Fibroblast of lung (primary cell): Measurements from ENCODE around the gene TRAF6. TPM values are rescaled to one million over a fixed set of nuclear protein-coding genes. Genes with fewer than 3 reads are reported as not detected.

ENCODE experiments used
- DNase-seq, 2 donors: peaks; one replicate each; pipeline versions ENCODE4 v3.0.0 to v3.0.0-alpha.2; 2010; ENCODE audit warnings: low read depth in 2 of 2
- H2AFZ ChIP-seq: 2 replicates; pipeline ENCODE4 v1.5.1; 2012; ENCODE audit warnings: low read length, control low read depth, inconsistent platforms
- H3K27ac ChIP-seq: 2 replicates; pipeline ENCODE4 v1.5.1; 2011; ENCODE audit warnings: low read length, control low read depth; ENCODE audit not compliant: insufficient read depth
- H3K27me3 ChIP-seq: 2 replicates; pipeline ENCODE4 v1.5.1; 2011; ENCODE audit warnings: mild to moderate bottlenecking, low read length; ENCODE audit not compliant: control insufficient read depth, insufficient read depth
- H3K36me3 ChIP-seq: 2 replicates; pipeline ENCODE4 v1.5.1; 2011; ENCODE audit warnings: low read length; ENCODE audit not compliant: control insufficient read depth, insufficient read depth
- H3K4me1 ChIP-seq: 2 replicates; pipeline ENCODE4 v1.5.1; 2011; ENCODE audit warnings: low read length; ENCODE audit not compliant: control insufficient read depth, insufficient read depth; ENCODE audit errors: extremely low read depth
- H3K4me2 ChIP-seq: 2 replicates; pipeline ENCODE4 v1.5.1; 2011; ENCODE audit warnings: low read length, control low read depth; ENCODE audit not compliant: insufficient read depth; ENCODE audit errors: extremely low read depth
- H3K4me3 ChIP-seq, 4 experiments: fragments of 200-600 bp in 1 of 4; sonication (generic) in 1 of 4; replicated peaks in 1 of 4; 2 replicates each; pipeline ENCODE4 v1.5.1; 2011 to 2016; ENCODE audit warnings: low read length in 4 of 4, low read depth in 3 of 4, mild to moderate bottlenecking in 3 of 4, control low read depth in 2 of 4, inconsistent platforms in 1 of 4, mixed read lengths in 1 of 4; ENCODE audit not compliant: insufficient read depth in 1 of 4; ENCODE audit errors: control extremely low read depth in 1 of 4
- H3K79me2 ChIP-seq: 2 replicates; pipeline ENCODE4 v1.5.1; 2012; ENCODE audit warnings: mild to moderate bottlenecking, low read length, inconsistent platforms; ENCODE audit not compliant: control insufficient read depth, insufficient read depth
- H3K9ac ChIP-seq: 2 replicates; pipeline ENCODE4 v1.5.1; 2011; ENCODE audit warnings: mild to moderate bottlenecking, low read length, control low read depth; ENCODE audit not compliant: insufficient read depth
- H3K9me3 ChIP-seq: 2 replicates; pipeline ENCODE4 v1.5.1; 2012; ENCODE audit warnings: low read depth, low read length; ENCODE audit not compliant: control insufficient read depth, insufficient read depth
- H4K20me1 ChIP-seq: 2 replicates; pipeline ENCODE4 v1.5.1; 2011; ENCODE audit warnings: low read length; ENCODE audit not compliant: control insufficient read depth, insufficient read depth; ENCODE audit errors: extremely low read depth
- CTCF ChIP-seq, 2 donors: IDR thresholded peaks in 1 of 2; conservative IDR thresholded peaks in 1 of 2; 1 replicate in 1 of 2; 2 replicates in 1 of 2; pipeline ENCODE4 v1.5.1; 2011 to 2012; ENCODE audit warnings: low read length in 2 of 2, control low read depth in 1 of 2, inconsistent platforms in 1 of 2, low read depth in 1 of 2, mild to moderate bottlenecking in 1 of 2
- EZH2 ChIP-seq: IDR thresholded peaks from 2 replicates; pipeline ENCODE4 v1.5.1; 2012; ENCODE audit warnings: low read length, control low read depth, mild to moderate bottlenecking; ENCODE audit errors: missing control alignments
- polyA plus RNA-seq, 2 donors: library from polyadenylated mRNA; depleted of rRNA in 1 of 2; stranded (reverse) in 1 of 2; unstranded in 1 of 2; fragments of >200 nt; gene quantifications; 2 replicates each; pipeline ENCODE4 v1.2.1, GENCODE V29; 2011 to 2012; ENCODE audit warnings: missing spikeins in 1 of 2
- total RNA-seq: library from RNA; depleted of rRNA; stranded (reverse); fragments of >200 nt; gene quantifications from 2 replicates; pipeline ENCODE4 v1.2.1, GENCODE V29; 2014

The TRAF6 gene
- total and polyA plus RNA-seq, 2 donors (not counting 1 experiment from before 2014, with no cell fraction given) = 6.6 to 9.0 TPM

- TF ChIP-seq CTCF (conservative IDR thresholded peaks at IDR 0.05 in 1 of 2, IDR thresholded peaks at IDR 0.05 in 1 of 2; ENCODE audit: low read depth in 1 of 2, low read length in 2 of 2) = no peak
- no peak for TF ChIP-seq EZH2
- H3K9me3 ChIP-seq = no peaks in the 10 kb centered on the region
- peak overlapping the region; percentile 79 to 98 (median 94) for H3K4me3 ChIP-seq
- peak overlapping the region; percentile 90 for H3K27ac ChIP-seq
- H2AFZ ChIP-seq = no peak overlapping the region
- H3K9ac ChIP-seq = peak overlapping the region; percentile 93
- H4K20me1 ChIP-seq = no peaks in the 10 kb centered on the region
- peak; percentile 27 to 57 for DNase-seq
- peaks cover 2% of the 10 kb centered on the region for H3K4me1 ChIP-seq
- H3K4me2 ChIP-seq = peak overlapping the region; percentile 87
- H3K27me3 ChIP-seq = no peaks in the 10 kb centered on the region
- no peaks in the 10 kb centered on the region for H3K36me3 ChIP-seq
- peaks cover 34% of the 10 kb centered on the region for H3K79me2 ChIP-seq
Observed at GRCh38 chr11:36509201-36509639, 852 bp downstream of the TRAF6 start.

GRCh38 chr11:36508743-36509142 is 1.3 kb downstream of the TRAF6 start:
- peak overlapping the region; percentile 44 for H3K9ac ChIP-seq
- peak overlapping the region; percentile 87 for H3K4me2 ChIP-seq
- H3K4me3 ChIP-seq = peak overlapping the region; percentile 79 to 98 (median 94)
- peak overlapping the region; percentile 90 for H3K27ac ChIP-seq
- H3K79me2 ChIP-seq = peaks cover 38% of the 10 kb centered on the region
- H4K20me1 ChIP-seq = no peaks in the 10 kb centered on the region
- H3K9me3 ChIP-seq = no peaks in the 10 kb centered on the region
- H3K36me3 ChIP-seq = no peaks in the 10 kb centered on the region
- H3K27me3 ChIP-seq = no peaks in the 10 kb centered on the region
- peak in 1 of 2 donors; percentile 17 for DNase-seq
- no peak for TF ChIP-seq CTCF (conservative IDR thresholded peaks at IDR 0.05 in 1 of 2, IDR thresholded peaks at IDR 0.05 in 1 of 2; ENCODE audit: low read depth in 1 of 2, low read length in 2 of 2)
- no peak for TF ChIP-seq EZH2
- H3K4me1 ChIP-seq = peaks cover 2% of the 10 kb centered on the region
- H2AFZ ChIP-seq = no peak overlapping the region

- H3K4me2 ChIP-seq = peak overlapping the region; percentile 87
- H3K9ac ChIP-seq = no peak overlapping the region
- no peak for DNase-seq
- H3K27me3 ChIP-seq = no peaks in the 10 kb centered on the region
- H3K79me2 ChIP-seq = peaks cover 42% of the 10 kb centered on the region
- H3K9me3 ChIP-seq = no peaks in the 10 kb centered on the region
- no peaks in the 10 kb centered on the region for H4K20me1 ChIP-seq
- H3K27ac ChIP-seq = no peak overlapping the region
- no peaks in the 10 kb centered on the region for H3K36me3 ChIP-seq
- H3K4me3 ChIP-seq = peak overlapping the region in 2 of 4 experiments; percentile 94 to 98
- no peak overlapping the region for H2AFZ ChIP-seq
- no peak for TF ChIP-seq CTCF (conservative IDR thresholded peaks at IDR 0.05 in 1 of 2, IDR thresholded peaks at IDR 0.05 in 1 of 2; ENCODE audit: low read depth in 1 of 2, low read length in 2 of 2)
- no peak for TF ChIP-seq EZH2
- H3K4me1 ChIP-seq = peaks cover 2% of the 10 kb centered on the region
Observed at GRCh38 chr11:36507824-36508489, 2.1 kb downstream of the TRAF6 start.
